ENCODE measurements around the gene ARHGAP28. TPM values are rescaled to one million over a fixed set of nuclear protein-coding genes. Genes with fewer than 3 reads are reported as not detected.

Gene ARHGAP28
- total and polyA plus RNA-seq, 2 experiments from 2014 or later, result 13.6 to 23.7 TPM

- Histone ChIP-seq H3K4me3 (no peak overlapping the region), H3K9me3 (ENCODE audit: low read depth) (no peaks in the 10 kb centered on the region), H3K27ac (peak overlapping the region; percentile 1), H3K36me3 (no peaks in the 10 kb centered on the region), H3K27me3 (no peaks in the 10 kb centered on the region), H3K4me1 (ENCODE audit: low read depth) (peaks cover 38% of the 10 kb centered on the region)
- no peak for TF ChIP-seq CTCF (IDR thresholded peaks at IDR 0.05; ENCODE audit: low read depth, low read length)
- DNase-seq (ENCODE audit: low read depth in 1 of 2, low spot score in 1 of 2), result no peak
Measured at GRCh38 chr18:6733758-6734157, 4.2 kb downstream of the ARHGAP28 start.

DNA sequence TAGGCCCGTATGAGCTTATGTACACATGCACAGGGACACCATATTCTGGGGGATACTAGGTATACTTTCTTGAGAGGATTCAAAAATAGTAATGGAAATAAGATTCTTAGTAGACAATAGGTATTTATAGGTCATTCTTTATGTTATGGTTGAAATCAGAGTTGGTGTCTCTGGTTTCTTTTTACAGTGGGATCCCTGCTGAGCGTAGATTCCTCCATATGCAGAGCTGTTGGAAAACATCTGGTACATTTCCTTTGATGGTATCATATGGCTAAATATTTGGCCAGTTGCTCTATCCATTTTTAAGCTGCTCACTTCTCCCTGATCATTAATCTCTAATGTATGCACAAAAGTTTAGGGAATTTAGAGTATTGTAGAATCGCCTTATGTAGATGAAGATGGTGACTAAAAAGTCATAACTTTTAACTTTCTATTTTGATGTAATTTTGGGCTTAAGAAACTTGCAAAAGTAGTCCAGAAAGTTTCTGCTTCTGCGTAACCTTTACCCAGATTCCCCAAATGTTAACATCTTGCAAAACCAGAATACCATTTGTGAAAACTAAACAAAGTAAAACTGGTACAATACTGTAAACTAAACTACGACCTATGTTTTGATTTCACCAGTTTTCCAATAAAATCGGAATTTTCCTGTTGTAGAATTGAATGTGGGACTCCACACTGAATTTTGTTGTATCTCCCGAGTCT, 5.4 kb downstream of the ARHGAP28 start:
- Histone ChIP-seq H3K4me1 (ENCODE audit: low read depth) (peaks cover 38% of the 10 kb centered on the region), H3K27ac (no peak overlapping the region), H3K27me3 (no peaks in the 10 kb centered on the region), H3K9me3 (ENCODE audit: low read depth) (no peaks in the 10 kb centered on the region), H3K4me3 (no peak overlapping the region), H3K36me3 (no peaks in the 10 kb centered on the region)
- DNase-seq (ENCODE audit: low read depth in 1 of 2, low spot score in 1 of 2), result no peak
- TF ChIP-seq CTCF (IDR thresholded peaks at IDR 0.05; ENCODE audit: low read depth, low read length), result no peak

DNA sequence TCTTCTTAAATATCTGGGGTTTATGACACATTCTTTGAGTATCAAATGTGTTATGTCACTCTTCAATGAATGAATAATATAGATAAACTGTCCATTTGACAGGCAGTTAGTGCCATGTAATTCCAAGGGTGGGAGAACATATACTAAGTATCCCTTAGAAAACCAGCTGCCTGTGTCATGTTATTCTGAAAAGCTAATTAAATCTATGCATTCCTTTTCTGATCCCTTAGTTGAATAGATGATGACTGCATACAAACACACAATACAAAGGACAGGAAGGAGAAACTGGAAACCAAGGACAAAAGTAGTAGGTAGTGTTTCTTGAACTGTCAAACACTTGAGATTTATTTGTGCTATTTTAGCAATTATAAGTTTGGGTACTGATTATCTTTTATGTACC, 8.3 kb downstream of the ARHGAP28 start:
- TF ChIP-seq CTCF (IDR thresholded peaks at IDR 0.05; ENCODE audit: low read depth, low read length), result no peak

GRCh38 chr18:6738622-6739021, 9.1 kb downstream of the ARHGAP28 start:
- DNase-seq (ENCODE audit: low read depth in 1 of 2, low spot score in 1 of 2), result no peak
- Histone ChIP-seq H3K9me3 (ENCODE audit: low read depth) (no peaks in the 10 kb centered on the region), H3K4me1 (ENCODE audit: low read depth) (peaks cover 35% of the 10 kb centered on the region), H3K36me3 (no peaks in the 10 kb centered on the region), H3K4me3 (no peak overlapping the region), H3K27ac (no peak overlapping the region), H3K27me3 (no peaks in the 10 kb centered on the region)
- TF ChIP-seq CTCF (IDR thresholded peaks at IDR 0.05; ENCODE audit: low read depth, low read length), result no peak

More for the DNA sequence above, 8.3 kb downstream of the ARHGAP28 start:
- no peak overlapping the region for H3K4me3 ChIP-seq
- peaks cover 27% of the 10 kb centered on the region for H3K4me1 ChIP-seq (ENCODE audit: low read depth)
- H3K27me3 ChIP-seq, result no peaks in the 10 kb centered on the region
- H3K9me3 ChIP-seq (ENCODE audit: low read depth), result no peaks in the 10 kb centered on the region
- no peak overlapping the region for H3K27ac ChIP-seq
- no peaks in the 10 kb centered on the region for H3K36me3 ChIP-seq
- no peak for DNase-seq (ENCODE audit: low read depth in 1 of 2, low spot score in 1 of 2)

DNA sequence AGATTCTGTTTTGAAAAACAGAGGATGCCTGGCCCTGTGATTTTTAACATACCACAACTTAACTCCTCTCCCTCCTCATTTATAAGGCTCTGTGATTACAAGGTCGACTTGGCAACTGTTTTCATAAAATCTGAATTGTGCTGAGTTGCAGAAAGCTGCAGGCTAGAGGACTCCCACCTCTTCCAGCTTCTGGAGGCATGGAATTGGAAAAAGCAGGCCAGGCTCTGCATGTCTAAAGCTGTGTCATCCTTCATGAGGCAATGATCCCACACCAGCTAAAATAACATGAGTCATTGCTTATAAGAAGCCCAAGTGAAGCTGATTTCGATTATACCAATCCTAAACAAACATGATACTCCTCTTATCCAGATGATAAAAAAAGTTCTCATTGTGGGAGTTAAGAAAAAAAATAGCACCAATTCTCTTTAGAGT, 11.7 kb downstream of the ARHGAP28 start:
- H3K36me3 ChIP-seq, result no peaks in the 10 kb centered on the region
- H3K4me3 ChIP-seq, result no peak overlapping the region
- peaks cover 45% of the 10 kb centered on the region for H3K4me1 ChIP-seq (ENCODE audit: low read depth)
- DNase-seq (ENCODE audit: low read depth in 1 of 2, low spot score in 1 of 2), result peak in 1 of 2 donors; percentile 98
- H3K9me3 ChIP-seq (ENCODE audit: low read depth), result no peaks in the 10 kb centered on the region
- no peak for TF ChIP-seq CTCF (IDR thresholded peaks at IDR 0.05; ENCODE audit: low read depth, low read length)
- H3K27me3 ChIP-seq, result no peaks in the 10 kb centered on the region
- no peak overlapping the region for H3K27ac ChIP-seq

All from cardiac muscle cell (in vitro differentiated cells and primary cell).